ENCODE measurements around the gene VIPR2.

DNA sequence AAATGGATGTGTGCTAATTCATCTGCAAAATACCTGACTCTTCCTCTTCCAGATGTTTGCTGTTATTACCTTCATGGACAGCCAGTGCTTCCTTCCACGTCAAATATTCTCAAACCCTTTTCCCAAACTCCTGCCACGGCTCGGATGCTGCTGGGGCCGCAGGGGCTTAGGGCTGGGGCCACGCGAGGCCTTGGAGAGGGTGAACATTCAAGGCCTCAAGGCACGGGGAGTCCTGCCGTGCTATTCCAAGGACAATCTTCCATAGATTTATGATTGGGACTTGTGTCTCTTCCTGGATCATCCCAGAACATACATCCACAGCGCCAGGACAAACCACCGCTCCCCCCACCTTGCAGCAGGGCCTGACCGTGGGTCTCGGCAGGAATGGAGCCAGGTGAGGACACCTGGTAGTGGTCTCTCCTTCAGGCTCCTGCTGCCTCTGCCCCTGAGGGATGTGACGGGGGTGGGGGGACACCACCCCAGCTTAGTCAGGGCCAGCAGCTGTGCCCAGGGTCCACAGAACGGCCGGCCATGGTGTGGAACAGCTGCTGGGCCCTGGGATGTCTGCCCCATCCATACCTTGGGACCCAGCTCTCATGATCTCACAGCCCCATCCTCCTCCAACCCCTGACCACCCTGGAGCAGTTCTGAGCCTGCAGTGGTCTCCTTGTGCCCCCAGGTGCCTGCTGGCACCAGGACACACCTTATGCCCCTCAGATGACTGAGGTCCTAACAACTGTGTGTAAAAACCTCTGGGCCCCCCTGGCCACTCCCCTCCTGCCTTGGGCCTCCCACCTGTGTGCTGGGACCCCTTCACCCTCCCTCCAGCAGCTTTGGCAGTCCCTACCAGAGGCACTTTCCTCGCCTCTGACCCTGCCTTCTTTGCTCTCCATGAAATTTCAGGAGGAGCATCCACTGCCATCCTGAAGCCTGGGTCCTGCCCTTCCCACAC lies 16.7 kb downstream of the VIPR2 start:
- TF ChIP-seq, protein P1, sequence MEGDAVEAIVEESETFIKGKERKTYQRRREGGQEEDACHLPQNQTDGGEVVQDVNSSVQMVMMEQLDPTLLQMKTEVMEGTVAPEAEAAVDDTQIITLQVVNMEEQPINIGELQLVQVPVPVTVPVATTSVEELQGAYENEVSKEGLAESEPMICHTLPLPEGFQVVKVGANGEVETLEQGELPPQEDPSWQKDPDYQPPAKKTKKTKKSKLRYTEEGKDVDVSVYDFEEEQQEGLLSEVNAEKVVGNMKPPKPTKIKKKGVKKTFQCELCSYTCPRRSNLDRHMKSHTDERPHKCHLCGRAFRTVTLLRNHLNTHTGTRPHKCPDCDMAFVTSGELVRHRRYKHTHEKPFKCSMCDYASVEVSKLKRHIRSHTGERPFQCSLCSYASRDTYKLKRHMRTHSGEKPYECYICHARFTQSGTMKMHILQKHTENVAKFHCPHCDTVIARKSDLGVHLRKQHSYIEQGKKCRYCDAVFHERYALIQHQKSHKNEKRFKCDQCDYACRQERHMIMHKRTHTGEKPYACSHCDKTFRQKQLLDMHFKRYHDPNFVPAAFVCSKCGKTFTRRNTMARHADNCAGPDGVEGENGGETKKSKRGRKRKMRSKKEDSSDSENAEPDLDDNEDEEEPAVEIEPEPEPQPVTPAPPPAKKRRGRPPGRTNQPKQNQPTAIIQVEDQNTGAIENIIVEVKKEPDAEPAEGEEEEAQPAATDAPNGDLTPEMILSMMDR (IDR thresholded peaks at IDR 0.05), result no peak
- TF ChIP-seq POLR2A (IDR thresholded peaks at IDR 0.05), result no peak
